ENCODE data around the gene KMO. TPM values are rescaled to one million over a fixed set of nuclear protein-coding genes. Genes with fewer than 3 reads are reported as not detected.
A peak's percentile ranks its signal among the peaks of the same experiment; 100 is the strongest.

KMO gene
- total RNA-seq, 1 experiment from 2014 or later = 0.07 TPM

DNA sequence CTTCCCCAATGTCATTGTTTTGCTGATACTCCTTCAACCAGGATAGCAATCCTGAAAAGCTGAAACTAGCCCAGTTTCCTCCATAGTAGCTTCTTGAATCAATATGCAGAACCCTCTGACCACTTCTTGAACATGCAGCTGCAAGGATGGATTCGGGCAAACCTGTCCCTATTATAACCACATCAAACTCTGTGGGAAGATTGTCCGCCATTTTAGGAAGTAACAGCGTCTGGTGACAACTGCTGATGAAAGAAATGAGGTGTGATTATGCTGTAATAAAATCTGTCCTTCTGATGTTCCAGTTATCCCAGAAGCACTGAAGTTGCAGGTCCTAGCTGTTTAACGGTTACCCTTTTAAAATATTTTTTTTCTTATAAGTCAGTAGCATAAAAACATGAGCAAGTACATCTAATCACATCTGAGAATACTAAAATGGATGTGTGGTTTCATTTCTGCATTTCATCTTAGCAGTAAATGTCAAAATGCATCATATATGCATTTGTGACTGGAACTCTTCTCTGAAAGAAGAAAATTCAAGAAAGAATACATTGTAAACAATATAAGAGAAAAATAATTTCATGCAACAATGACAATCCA lies 103.5 kb downstream of the KMO start:
- ChIA-PET CTCF (interaction anchor here (0.6 kb wide), 1 partner anchor 138 kb away, joined by 4 read pairs; no protein-coding TSS in a partner anchor), POLR2A (ENCODE audit: unreplicated experiment) (no interaction called here)
- H3K4me2 ChIP-seq = 0 out of 2 replicates have a peak overlapping the region, but pooled peaks have one; percentile 100
- H3F3A ChIP-seq (ENCODE audit: insufficient read depth, low read depth) = peaks cover 16% of the 10 kb centered on the region
- H3K4me1 ChIP-seq (replicated peaks; ENCODE audit: insufficient read depth) = peaks cover 26% of the 10 kb centered on the region
- H3K27ac ChIP-seq = no peak overlapping the region
- H3K36me3 ChIP-seq (ENCODE audit: low read depth) = peaks cover 35% of the 10 kb centered on the region
- TF ChIP-seq EZH2 (IDR thresholded peaks at IDR 0.05; ENCODE audit: low read depth) = no peak
- TF ChIP-seq CTCF (conservative IDR thresholded peaks at IDR 0.05) = no peak
- DNase-seq = no peak
- no TSS peak for BruUV-seq (replicated peaks)
- 0 out of 2 replicates have a peak overlapping the region, but pooled peaks have one; percentile 78 for H3K4me3 ChIP-seq
- no peaks in the 10 kb centered on the region for H3K9me2 ChIP-seq (ENCODE audit: insufficient read depth)
- H3K27me3 ChIP-seq (ENCODE audit: insufficient read depth, low read depth) = no peaks in the 10 kb centered on the region
- H4K20me1 ChIP-seq (ENCODE audit: insufficient read depth) = no peaks in the 10 kb centered on the region
- intact Hi-C loops (cut with micrococcal nuclease; ENCODE audit: unreplicated experiment) = no loop called here
- no peaks in the 10 kb centered on the region for H3K9me3 ChIP-seq (ENCODE audit: insufficient read depth, low read depth)
- H3K79me2 ChIP-seq (ENCODE audit: low read depth) = peaks cover 71% of the 10 kb centered on the region
- H2AFZ ChIP-seq = no peak overlapping the region

- POLR2A ChIA-PET (ENCODE audit: unreplicated experiment) = no interaction called here
- Histone ChIP-seq H4K20me1 (ENCODE audit: insufficient read depth) (no peaks in the 10 kb centered on the region), H3F3A (ENCODE audit: insufficient read depth, low read depth) (peaks cover 23% of the 10 kb centered on the region), H3K4me2 (peak overlapping the region; percentile 100; the same call in 1 of the 2 replicates), H3K4me1 (replicated peaks; ENCODE audit: insufficient read depth) (peaks cover 33% of the 10 kb centered on the region), H3K27ac (no peak overlapping the region), H3K36me3 (ENCODE audit: low read depth) (peaks cover 29% of the 10 kb centered on the region), H2AFZ (no peak overlapping the region), H3K9me3 (ENCODE audit: insufficient read depth, low read depth) (no peaks in the 10 kb centered on the region), H3K4me3 (peak overlapping the region; percentile 78; the same call in 1 of the 2 replicates), H3K9me2 (ENCODE audit: insufficient read depth) (no peaks in the 10 kb centered on the region), H3K79me2 (ENCODE audit: low read depth) (peaks cover 67% of the 10 kb centered on the region), H3K27me3 (ENCODE audit: insufficient read depth, low read depth) (no peaks in the 10 kb centered on the region)
- CTCF ChIA-PET = no interaction called here
- no peak for DNase-seq
- TF ChIP-seq EZH2 (IDR thresholded peaks at IDR 0.05; ENCODE audit: low read depth) (no peak), CTCF (conservative IDR thresholded peaks at IDR 0.05) (no peak)
- no TSS peak for BruUV-seq (replicated peaks)
- intact Hi-C loops (cut with micrococcal nuclease; ENCODE audit: unreplicated experiment) = no loop called here
Measured at GRCh38 chr1:241636291-241636690, 104.1 kb downstream of the KMO start.

- Histone ChIP-seq H3K36me3 (ENCODE audit: low read depth) (peaks cover 27% of the 10 kb centered on the region), H3K27ac (peak overlapping the region; percentile 28; the same call in 1 of the 2 replicates), H4K20me1 (ENCODE audit: insufficient read depth) (no peaks in the 10 kb centered on the region), H3K79me2 (ENCODE audit: low read depth) (peaks cover 63% of the 10 kb centered on the region), H3K9me2 (ENCODE audit: insufficient read depth) (no peaks in the 10 kb centered on the region), H3K4me3 (peak overlapping the region; percentile 78; the same call in 1 of the 2 replicates), H3F3A (ENCODE audit: insufficient read depth, low read depth) (peaks cover 30% of the 10 kb centered on the region), H3K27me3 (ENCODE audit: insufficient read depth, low read depth) (no peaks in the 10 kb centered on the region), H3K9me3 (ENCODE audit: insufficient read depth, low read depth) (no peaks in the 10 kb centered on the region), H3K4me1 (replicated peaks; ENCODE audit: insufficient read depth) (peaks cover 41% of the 10 kb centered on the region), H3K4me2 (peak overlapping the region; percentile 100), H2AFZ (no peak overlapping the region)
- TF ChIP-seq EZH2 (IDR thresholded peaks at IDR 0.05; ENCODE audit: low read depth) (no peak), CTCF (conservative IDR thresholded peaks at IDR 0.05) (no peak)
- CTCF ChIA-PET = interaction anchor here (0.6 kb wide), 1 partner anchor 133 kb away, joined by 3 read pairs; no protein-coding TSS in a partner anchor
- DNase-seq = peak in 1 of 2 experiments; percentile 49
- POLR2A ChIA-PET (ENCODE audit: unreplicated experiment) = interaction anchor here (0.5 kb wide), 1 partner anchor 55 kb away, joined by 6 read pairs; no protein-coding TSS in a partner anchor
- intact Hi-C loops (cut with micrococcal nuclease; ENCODE audit: unreplicated experiment) = no loop called here
- no TSS peak for BruUV-seq (replicated peaks)
Measured at GRCh38 chr1:241637046-241637590, 104.9 kb downstream of the KMO start.
